ENCODE data around the gene DUSP9. TPM values are rescaled to one million over a fixed set of nuclear protein-coding genes. Genes with fewer than 3 reads are reported as not detected.
"Not testable (repeated sequence)": the region's sequence is repeated elsewhere in the genome, so short reads cannot be mapped to it uniquely, and the experiment has no call there.

The DUSP9 gene
- polyA plus RNA-seq (ENCODE audit: insufficient read length in 4 of 4): 10 to 100 TPM; 53.6 to 63.9 (median 57.1) TPM

DNA sequence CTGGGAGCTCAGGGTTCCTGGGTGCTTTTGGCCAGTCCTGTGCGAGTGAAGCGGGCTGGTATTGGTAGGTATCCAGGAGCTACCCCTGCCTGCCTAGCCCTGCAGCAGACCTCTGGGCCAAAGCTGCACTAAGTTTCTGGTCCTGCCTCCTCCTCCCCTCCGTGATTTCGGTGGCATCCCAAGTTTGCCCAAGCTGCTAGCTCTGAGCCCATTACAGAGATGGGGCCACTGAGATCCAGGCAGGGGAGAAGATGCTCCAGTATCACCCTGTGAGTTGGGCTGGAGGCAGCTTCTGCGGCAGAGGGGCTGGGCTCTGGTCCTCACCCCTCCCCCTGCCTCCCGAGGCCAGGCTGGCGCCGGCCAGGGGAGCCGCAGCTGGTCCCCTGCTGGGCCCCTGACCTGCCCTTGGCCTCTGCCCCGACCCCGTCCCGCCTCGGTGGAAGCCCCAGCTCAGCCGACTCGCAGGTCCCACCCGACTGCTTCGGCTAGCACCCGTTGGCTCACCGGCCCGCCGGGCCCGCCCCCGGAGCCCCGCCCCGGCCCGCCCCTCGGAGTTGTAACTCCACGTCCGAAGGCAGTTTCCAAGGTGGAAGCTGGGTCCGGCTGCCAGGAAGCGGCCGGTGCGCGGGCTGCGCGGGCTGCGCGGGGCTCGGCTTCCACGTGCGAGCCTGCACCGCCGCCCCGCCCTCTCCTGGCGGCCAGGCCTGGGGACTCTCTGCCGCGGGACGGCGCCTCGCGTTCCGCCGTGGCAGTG, at the start of gene DUSP9:
Gene DUSP9, plus strand, starts transcription at position 584 of the 754 bp plus-strand sequence. CDS start 751 bp downstream, outside the sequence.
- DNase-seq (ENCODE audit: low read depth in 4 of 4, low spot score in 2 of 4): no peak

DNA sequence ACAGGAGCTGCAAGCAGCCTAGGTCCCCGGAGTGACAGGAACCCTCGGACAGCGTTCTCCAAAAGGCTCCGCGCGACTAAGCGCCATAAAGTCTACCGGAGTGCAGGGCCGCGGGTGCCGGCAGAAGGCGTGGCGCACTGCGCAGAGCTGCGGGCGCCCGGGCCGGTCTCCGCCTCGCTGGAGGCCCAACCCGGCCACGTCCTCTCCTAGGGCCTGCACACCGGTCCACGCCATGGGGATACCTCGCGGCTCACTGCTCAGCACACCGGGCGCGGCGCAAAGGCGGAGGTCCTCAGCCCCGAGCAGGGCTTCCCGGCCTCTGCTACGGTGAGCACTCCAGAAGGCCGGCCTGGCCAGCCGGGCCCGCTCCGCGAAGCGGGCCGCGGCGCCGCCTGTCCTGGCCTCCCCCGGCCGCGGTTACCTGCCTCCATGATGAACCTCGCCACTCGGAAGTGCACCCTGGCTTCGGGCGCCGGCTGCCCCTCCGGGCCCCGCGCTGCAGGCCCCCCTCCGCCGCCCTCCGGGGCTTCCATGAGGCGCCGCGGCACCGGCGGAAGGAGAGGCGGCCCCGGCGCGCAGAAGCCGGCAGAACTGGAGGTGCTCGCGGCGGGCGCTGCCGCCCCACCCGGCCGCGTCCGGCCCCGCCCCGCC, 48.3 kb upstream of the DUSP9 start, which contains the start of gene CCNQ:
Gene CCNQ, minus strand, starts transcription at position 599 of the 651 bp plus-strand sequence. Its CDS starts 66 bp downstream, at position 533.
- DNase-seq (ENCODE audit: low read depth in 4 of 4, low spot score in 2 of 4): no peak

DNA sequence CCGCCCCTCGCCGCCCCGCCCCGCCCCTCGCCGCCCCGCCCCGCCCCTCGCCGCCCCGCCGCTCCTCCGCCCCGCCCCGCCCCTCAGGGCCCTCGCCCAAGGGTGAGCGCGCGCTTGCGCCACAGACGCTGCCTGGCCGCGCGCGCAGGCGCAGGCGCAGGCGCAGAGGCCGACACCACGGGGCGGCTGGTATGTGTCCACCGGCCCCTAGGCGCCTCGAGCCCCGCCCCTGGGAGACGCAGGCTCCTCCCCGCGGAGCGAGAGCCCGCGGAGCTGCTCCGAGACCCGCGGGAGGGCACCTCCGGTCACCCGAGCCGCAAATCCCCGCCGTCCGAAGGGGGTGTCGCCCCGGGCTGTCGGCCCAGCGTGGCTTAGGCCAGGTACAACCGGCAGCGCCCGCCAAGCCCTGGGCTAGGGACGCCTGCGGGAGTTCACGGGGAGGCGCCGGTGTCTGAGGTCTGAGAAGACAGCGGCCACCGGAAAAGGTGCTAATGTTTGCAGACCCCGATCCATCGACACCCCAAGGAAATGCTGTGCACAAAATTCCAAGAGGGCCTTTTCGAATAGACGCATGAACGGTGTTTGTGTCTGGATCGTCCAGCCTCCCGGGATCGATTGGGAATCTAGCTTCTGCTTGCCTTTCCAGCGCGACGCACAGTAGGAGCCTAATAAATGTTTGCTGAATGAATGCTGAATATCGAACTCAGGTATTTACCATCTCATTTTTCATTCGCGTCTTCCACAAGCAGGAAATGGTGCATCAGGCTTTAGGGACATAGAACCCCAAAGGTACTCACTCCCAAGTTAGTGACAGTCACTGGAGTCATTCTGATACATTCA, 47.6 kb upstream of the DUSP9 start:
- peak in 3 of 4 donors; percentile 59 to 74 (median 72) for DNase-seq (ENCODE audit: low read depth in 4 of 4, low spot score in 2 of 4)

DNA sequence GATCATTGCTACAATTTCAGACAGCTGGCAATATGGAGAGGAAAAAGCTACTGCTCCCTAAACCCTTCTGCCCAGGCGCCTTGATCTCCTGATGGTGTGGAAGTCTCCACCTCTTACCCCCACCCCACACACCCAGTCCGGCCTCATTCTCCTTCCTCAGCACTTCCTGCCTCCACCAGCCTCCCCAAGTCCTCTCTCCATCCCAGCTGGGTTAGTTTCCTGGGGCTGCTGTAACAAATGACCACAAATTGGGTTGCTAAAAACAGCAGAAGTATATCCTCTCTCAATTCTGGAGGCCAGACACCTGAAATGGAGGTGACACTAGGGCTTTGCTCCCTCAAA, 47.0 kb upstream of the DUSP9 start:
- DNase-seq (ENCODE audit: low read depth in 4 of 4, low spot score in 2 of 4): no peak

DNA sequence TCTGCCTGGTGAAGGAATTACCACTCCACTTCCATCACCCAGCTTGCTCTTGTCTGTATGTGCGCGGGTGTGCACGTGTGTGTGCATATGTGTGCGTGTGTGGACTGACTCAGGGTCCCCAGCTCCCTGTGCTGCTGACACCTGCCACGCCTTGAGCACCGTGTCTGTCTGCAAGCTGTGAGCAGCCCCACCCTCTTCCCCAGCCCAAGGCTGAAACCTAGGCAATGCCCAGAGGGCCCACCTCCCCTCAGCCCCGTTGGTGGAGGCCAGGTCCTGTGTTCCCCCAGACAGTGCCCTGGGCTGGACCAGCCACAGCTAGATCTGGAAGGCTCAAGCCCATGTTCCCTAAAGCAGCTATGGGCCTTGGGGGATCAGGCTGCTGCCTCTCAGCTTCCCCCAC, 46.1 kb upstream of the DUSP9 start:
- DNase-seq (ENCODE audit: low read depth in 4 of 4, low spot score in 2 of 4): no peak

DNA sequence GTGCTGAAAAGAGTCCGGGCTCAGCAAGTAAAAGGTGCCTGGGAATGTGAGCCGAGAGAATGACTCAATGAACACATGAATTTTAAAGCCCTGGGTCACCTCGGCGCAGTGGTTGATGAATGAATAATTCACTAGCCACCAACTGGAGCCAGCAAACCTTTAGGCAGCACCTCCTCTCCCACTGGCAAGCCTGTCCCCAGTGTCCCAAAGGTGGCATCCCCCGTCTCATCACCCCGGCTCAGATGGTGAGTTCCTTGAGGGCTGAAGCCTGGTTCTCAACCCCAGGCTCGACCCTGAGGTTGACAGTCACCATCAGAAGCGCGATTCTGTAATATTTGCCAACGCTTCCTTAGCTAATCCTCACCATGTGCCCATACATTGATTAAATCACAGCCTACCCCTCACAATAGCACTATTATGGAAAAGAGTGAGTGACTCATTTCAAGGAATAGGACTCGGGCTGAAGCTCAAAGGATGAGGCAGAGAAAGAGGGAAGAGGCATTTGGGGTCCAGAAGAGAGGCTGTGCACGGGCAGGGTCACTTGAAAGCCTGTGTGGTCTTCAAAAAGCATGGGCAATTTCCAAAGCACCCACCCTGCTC, 45.4 kb upstream of the DUSP9 start:
- DNase-seq (ENCODE audit: low read depth in 4 of 4, low spot score in 2 of 4): no peak

DNA sequence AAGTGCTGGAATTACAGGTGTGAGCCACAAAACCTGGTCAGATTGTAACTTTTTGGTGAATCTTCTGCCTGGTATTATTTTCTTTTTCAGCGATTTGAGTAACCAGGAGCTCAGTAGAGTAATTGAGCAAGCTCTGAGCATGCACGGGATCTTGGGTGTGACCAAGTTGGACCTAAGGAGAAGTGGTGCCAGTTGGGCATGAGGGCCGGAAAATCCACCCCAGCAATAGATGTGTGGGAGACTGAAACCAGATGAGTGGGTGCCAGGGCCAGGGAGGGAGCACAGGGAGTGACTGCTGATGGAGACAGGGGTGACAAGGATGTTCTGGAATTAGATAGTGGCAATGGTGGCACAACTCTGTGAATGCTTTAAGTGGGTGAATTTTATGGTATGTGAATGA, 44.4 kb upstream of the DUSP9 start:
- no peak for DNase-seq (ENCODE audit: low read depth in 4 of 4, low spot score in 2 of 4)

DNA sequence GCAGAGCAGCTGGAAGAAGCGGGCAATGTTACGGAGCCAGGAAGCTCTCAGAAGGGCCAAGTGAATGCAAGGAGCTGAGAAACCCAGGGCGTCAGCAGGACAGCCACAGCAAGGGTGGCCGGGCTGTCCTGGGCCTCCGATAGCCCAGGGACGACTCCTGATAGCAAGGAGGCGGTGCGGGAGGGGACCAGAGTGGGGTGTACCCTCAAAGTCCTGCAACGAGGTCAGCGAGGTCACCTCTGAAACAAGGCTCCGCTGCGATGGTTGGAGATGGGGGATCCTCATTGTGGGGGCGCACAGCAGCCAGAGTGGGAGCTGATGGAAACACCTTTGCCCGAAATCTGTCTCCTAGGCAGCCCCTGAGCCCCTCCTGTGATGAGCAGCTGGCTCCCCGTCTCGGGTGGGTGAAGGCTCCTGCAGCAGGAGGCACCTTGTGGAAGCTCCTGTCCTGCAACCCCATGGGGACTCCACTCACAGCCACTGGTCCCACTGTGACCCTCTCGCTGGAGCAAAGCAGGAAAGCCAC, 43.8 kb upstream of the DUSP9 start:
- DNase-seq (ENCODE audit: low read depth in 4 of 4, low spot score in 2 of 4): no peak

DNA sequence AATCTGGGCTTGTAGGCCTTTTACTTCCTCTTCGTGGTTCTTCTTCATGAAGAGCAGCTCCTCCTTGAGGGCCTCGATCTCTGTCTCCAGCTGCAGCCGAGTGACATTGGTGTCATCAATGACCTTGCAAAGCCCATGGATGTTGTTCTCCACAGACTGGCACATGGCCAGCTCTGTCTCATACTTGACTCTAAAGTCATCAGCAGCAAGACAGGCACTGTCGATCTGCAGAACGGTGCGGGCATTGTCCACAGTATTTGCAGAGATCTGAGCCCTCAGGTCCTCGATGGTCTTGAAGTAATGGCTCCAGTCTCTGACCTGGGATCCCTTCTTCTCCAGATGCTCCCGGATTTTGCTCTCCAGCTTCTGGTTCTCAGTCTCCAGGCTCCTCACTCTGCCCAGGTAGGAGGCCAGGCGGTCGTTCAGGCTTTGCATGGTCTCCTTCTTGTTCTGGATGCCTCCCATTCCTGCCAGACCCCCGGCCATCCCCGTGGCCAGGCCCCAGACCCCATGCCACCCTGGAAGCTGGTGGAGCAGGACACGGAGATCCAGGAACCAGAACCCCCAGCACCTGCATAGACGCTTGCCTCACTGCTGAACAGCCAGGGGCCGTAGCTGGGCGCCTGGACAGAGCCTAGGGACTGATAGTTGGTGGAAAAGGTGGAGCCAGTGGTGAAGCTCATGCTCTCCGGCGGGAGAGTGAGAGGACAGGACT, 42.2 kb upstream of the DUSP9 start:
- not testable (repeated sequence) for DNase-seq (ENCODE audit: low read depth in 4 of 4, low spot score in 2 of 4)

DNA sequence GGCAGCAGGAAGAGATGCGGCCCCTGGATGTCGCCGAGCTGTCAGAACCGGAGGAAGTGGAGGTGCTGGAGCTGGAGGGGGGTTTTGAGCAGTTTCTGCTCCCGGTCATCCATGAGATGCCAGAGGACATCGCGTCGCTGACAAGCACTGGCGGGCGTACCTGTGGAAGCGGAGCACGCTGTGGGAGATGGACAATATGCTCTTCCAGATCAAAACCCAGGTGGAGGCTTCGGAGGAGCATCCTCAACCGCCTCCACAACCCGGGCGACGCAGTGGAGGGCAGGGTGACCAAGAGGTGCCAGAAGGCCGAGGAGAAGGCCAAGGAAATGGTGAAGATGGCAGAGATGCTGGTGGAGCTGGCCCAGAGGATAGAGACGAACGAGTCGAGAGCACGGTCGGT, 40.5 kb upstream of the DUSP9 start:
- DNase-seq (ENCODE audit: low read depth in 4 of 4, low spot score in 2 of 4): no peak

DNA sequence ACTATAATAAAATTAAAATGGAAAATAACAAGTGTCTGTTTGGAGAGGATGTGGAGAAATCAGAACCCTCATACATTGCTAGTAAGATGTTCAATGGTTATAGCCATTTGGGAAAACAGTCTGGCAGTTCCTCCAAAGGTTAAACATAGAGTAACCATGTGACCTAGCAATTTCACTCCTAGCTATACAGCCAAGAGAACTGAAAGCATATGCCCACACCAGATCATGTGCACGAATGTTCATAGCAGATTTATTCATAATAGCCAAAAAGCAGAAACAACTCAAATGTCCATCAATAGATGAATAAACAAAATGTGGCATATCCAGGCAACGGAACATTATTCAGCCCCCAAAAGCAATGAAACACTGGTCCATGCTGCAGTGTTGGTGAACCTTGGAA, 38.6 kb upstream of the DUSP9 start:
- no peak for DNase-seq (ENCODE audit: low read depth in 4 of 4, low spot score in 2 of 4)

- DNase-seq (ENCODE audit: low read depth in 4 of 4, low spot score in 2 of 4): no peak
These were observed 38.2 kb upstream of the DUSP9 start for GRCh38 chrX:153608806-153609205.

DNA sequence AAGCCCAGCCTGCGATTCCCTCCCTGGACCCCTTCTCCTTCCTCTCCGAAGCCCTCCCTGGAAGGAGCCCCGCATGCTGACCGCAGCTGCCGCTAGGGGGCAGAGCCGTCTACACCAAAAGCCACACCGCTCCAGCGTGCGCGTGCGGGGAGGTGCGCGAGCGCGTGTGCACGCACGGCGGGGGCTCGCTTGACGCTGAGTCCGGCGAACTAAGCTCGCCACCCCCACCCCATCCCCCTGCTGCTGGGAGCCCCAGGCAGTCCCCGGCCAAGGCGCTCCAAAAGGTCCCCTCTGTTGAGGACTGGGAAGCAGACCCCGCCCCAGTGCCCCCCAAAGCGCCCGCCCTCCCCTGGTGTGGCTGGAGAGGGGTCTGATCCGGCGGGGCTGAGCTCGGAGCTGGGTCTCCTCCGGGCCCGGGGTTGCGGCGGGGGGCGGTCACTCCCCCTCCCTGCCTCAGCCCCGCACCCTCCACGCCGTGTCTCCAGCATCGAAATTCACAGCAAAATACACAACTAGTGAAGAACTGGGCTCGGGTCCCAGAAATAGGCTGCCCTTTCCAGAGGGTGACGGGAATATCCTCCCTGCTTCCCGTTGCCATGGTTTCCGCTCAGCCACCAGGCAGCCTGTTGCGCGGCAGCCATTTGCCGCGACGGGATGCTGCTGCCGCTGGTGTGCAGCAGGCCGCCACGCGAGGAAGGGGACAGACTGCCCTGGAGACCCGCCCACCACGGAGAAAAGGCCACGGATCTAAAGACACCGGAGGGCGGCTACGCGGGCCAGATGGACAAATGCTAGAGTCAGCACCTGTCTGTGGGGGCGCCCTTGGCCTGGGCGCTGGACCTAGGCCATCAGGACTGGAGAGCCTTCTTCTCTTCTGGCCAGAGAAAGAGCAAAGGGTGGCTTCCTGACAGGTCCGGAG, 36.8 kb upstream of the DUSP9 start:
- peak in 2 of 4 donors; percentile 50 to 59 for DNase-seq (ENCODE audit: low read depth in 4 of 4, low spot score in 2 of 4)

DNA sequence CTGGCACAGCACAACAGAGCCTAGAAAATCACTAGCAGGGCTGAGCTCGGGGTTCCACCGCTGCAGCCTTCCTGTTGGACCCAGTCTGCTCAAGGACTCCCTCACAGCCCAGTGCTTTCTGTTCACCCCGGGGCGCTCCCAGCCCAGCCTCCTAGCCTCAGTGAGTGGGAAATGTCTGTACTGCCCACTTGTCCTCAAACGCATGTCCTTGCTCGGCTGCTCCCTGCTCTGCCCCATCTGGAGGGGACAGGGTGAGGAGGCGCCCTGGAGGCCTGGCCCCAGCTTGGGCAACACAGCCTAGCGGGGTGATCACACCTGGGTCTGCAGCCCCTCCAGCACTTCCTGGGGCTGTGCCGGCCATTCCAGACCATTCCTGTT, 36.2 kb upstream of the DUSP9 start:
- DNase-seq (ENCODE audit: low read depth in 4 of 4, low spot score in 2 of 4): no peak

DNA sequence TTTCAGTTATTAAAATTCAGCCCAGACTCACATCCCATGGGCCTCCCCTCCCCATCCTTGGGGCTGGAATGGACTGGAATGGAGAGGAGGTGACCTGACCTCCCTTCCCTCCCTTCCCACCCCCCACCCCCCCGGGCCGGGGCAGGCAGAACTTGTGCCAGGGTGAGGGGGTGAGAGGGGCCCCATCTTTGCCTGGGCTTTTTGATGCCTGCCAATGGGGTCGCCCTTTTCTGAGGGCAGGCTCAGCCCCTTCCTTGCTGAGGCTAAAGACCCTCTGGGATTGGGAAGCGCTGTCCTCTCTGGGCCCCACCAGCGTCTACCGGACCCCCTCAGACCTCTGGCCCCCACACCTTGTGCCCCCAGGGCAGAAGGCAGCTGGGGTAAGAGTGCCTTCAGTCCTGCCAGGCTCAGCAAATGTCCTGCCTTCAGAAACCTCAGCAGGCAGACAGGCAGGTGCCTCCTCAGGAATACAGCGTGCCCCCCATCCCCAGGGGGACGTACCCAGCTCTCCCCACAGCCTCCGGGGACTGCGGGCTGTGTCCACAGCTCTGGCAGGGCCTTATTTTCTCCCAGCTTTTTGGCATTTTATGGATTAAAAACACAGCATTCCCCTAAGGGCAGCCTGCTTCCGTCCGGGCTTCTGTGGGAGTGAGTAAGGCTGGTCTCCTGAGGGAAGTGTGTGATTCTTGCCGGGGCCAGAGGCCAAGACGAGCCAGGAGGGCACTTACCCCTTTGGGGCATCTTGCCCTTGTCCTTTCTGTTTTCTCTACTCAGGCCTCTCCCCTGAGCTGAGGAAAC, 35.5 kb upstream of the DUSP9 start:
- no peak for DNase-seq (ENCODE audit: low read depth in 4 of 4, low spot score in 2 of 4)

DNA sequence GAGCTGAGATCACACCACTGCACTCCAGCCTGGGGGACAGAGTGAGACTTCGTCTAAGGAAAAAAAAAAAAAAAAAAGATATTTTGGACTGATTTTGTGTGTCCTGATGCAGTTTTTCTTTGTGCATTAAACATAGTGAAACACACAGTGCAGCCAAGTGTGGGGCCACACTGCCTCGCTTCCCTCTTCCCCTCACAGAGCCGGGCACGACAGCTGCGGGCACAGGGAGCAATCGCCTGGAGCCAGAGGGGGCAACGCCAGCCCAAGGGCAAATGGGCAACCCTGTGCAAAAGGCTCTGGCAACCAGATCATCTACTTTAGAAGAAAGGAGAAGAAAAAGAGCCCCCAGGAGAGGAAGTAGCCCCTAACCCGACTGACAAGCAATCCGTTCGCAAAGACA, 34.6 kb upstream of the DUSP9 start:
- no peak for DNase-seq (ENCODE audit: low read depth in 4 of 4, low spot score in 2 of 4)

GRCh38 chrX:153614818-153615217, 32.2 kb upstream of the DUSP9 start:
- no peak for DNase-seq (ENCODE audit: low read depth in 4 of 4, low spot score in 2 of 4)

GRCh38 chrX:153620576-153620975, 26.4 kb upstream of the DUSP9 start:
- DNase-seq (ENCODE audit: low read depth in 4 of 4, low spot score in 2 of 4): no peak

All from left renal cortex interstitium (tissue), 4 donors.